ENCODE measurements around the gene GNAO1. TPM values are rescaled to one million over a fixed set of nuclear protein-coding genes. Genes with fewer than 3 reads are reported as not detected.

GNAO1 gene
- total and polyA plus RNA-seq, 2 donors (not counting 1 experiment from before 2014, with no cell fraction given), result 0.13 to 5.1 TPM

DNA sequence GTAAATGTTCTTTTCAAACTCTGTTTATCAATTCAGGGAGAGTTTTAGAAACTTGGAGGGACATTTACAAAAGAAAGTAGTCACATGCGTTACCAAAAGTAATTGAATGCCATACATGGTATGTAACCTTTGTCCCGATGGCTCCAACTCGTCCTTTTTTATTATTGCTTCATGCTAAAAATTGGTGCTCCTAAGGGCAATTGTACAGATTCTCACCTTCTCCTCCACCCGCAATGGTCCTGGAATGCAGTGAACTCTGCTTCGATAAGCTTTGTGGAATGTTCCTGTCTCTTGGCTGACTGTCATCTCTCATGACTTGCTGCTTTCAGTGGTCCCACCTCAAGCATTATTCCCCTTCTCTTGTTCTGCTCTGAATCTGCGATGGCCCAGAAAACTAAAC lies 20.9 kb downstream of the GNAO1 start:
- H2AFZ ChIP-seq (ENCODE audit: insufficient read depth, low read depth, low read length, poor library complexity, severe bottlenecking), result no peak overlapping the region
- H3K27me3 Mint-ChIP-seq, result peaks cover 40% of the 10 kb centered on the region

DNA sequence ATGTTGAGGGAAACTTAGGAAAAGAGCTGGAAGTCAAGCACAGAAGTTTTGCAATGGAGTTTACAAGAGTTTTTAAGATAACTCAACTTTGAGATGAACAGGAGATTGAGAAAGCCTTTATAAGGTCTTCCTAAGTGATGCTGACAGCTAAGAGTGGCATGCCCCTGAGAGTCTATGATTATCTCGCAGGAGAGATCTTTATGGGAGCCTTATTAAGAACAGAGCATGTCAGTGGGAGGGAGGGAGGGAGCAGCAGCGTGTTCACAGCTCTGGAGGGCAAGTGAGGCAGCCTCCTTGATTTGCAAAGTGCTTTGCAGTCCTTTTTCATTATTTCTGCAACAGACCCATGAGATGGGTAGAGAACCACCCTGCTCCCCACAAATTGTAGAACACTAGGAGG lies 30.7 kb downstream of the GNAO1 start:
- H3K4me2 ChIP-seq (replicated peaks; ENCODE audit: low read depth, low read length, poor library complexity, severe bottlenecking), result no peak overlapping the region
- H3K27me3 ChIP-seq (replicated peaks in 1 of 4; ENCODE audit: control extremely low read depth in 1 of 4, control insufficient read depth in 3 of 4, insufficient read depth in 4 of 4, low read length in 3 of 4), result peaks cover 0 to 3% (median 0%) of the 10 kb centered on the region in 4 experiments
- H3K9ac ChIP-seq (ENCODE audit: low read length), result no peak overlapping the region
- Mint-ChIP-seq H3K27me3 (peaks cover 21% of the 10 kb centered on the region), H3K4me3 (no peak overlapping the region), H3K9me3 (ENCODE audit: insufficient read depth) (no peaks in the 10 kb centered on the region), H3K4me1 (peaks cover 12% of the 10 kb centered on the region), H3K27ac (no peak overlapping the region)
- H3K36me3 ChIP-seq (replicated peaks in 1 of 2; ENCODE audit: control extremely low read depth in 1 of 2, control insufficient read depth in 1 of 2, extremely low read depth in 1 of 2, insufficient read depth in 2 of 2, low read length in 1 of 2), result no peaks in the 10 kb centered on the region
- no peak overlapping the region for H3K27ac ChIP-seq (ENCODE audit: low read length in 2 of 2)
- no peak overlapping the region for H2AFZ ChIP-seq (ENCODE audit: insufficient read depth, low read depth, low read length, poor library complexity, severe bottlenecking)
- TF ChIP-seq, protein P1, sequence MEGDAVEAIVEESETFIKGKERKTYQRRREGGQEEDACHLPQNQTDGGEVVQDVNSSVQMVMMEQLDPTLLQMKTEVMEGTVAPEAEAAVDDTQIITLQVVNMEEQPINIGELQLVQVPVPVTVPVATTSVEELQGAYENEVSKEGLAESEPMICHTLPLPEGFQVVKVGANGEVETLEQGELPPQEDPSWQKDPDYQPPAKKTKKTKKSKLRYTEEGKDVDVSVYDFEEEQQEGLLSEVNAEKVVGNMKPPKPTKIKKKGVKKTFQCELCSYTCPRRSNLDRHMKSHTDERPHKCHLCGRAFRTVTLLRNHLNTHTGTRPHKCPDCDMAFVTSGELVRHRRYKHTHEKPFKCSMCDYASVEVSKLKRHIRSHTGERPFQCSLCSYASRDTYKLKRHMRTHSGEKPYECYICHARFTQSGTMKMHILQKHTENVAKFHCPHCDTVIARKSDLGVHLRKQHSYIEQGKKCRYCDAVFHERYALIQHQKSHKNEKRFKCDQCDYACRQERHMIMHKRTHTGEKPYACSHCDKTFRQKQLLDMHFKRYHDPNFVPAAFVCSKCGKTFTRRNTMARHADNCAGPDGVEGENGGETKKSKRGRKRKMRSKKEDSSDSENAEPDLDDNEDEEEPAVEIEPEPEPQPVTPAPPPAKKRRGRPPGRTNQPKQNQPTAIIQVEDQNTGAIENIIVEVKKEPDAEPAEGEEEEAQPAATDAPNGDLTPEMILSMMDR (IDR thresholded peaks at IDR 0.05), result no peak
- TF ChIP-seq EZH2 (IDR thresholded peaks at IDR 0.05; ENCODE audit: borderline replicate concordance, insufficient read depth, low read depth, low read length, poor library complexity, severe bottlenecking), result no peak
- H3K4me1 ChIP-seq (ENCODE audit: control insufficient read depth in 2 of 2, insufficient read depth in 2 of 2, low read length in 2 of 2), result peaks cover 0 to 7% of the 10 kb centered on the region in 2 donors
- no peak overlapping the region for H3K4me3 ChIP-seq (ENCODE audit: control extremely low read depth in 1 of 5, extremely low read depth in 1 of 5, insufficient read depth in 1 of 5, low read depth in 2 of 5, low read length in 4 of 5)
- ATAC-seq (ENCODE audit: low read depth) (no peak), DNase-seq (no peak)
- H3K9me3 ChIP-seq (ENCODE audit: control extremely low read depth in 1 of 3, control insufficient read depth in 2 of 3, insufficient read depth in 1 of 3, low read length in 2 of 3), result no peaks in the 10 kb centered on the region
- intact Hi-C loops (cut with micrococcal nuclease), result no loop called here
- ChIA-PET POLR2A (no interaction called here), CTCF (interaction anchor here (0.7 kb wide), 1 partner anchor 1786 kb away, joined by 4 read pairs; no protein-coding TSS in a partner anchor)
- 67% methylated on average over 1 of the region's 2 CpGs for WGBS (ENCODE audit: insufficient coverage)
- no peaks in the 10 kb centered on the region for H3K79me2 ChIP-seq (ENCODE audit: control insufficient read depth, insufficient read depth, low read length)
- no peaks in the 10 kb centered on the region for H4K20me1 ChIP-seq (ENCODE audit: control insufficient read depth, insufficient read depth, low read length, poor library complexity, severe bottlenecking)

More for the DNA sequence above, 20.9 kb downstream of the GNAO1 start:
- CTCF ChIA-PET, result no interaction called here
- Mint-ChIP-seq H3K4me3 (no peak overlapping the region), H3K27ac (no peak overlapping the region), H3K4me1 (peaks cover 2% of the 10 kb centered on the region), H3K9me3 (ENCODE audit: insufficient read depth) (no peaks in the 10 kb centered on the region)
- Histone ChIP-seq H3K4me3 (ENCODE audit: control extremely low read depth in 1 of 5, extremely low read depth in 1 of 5, insufficient read depth in 1 of 5, low read depth in 2 of 5, low read length in 4 of 5) (no peak overlapping the region), H3K27ac (ENCODE audit: low read length in 2 of 2) (no peak overlapping the region), H4K20me1 (ENCODE audit: control insufficient read depth, insufficient read depth, low read length, poor library complexity, severe bottlenecking) (no peaks in the 10 kb centered on the region), H3K9me3 (ENCODE audit: control extremely low read depth in 1 of 3, control insufficient read depth in 2 of 3, insufficient read depth in 1 of 3, low read length in 2 of 3) (no peaks in the 10 kb centered on the region), H3K36me3 (replicated peaks in 1 of 2; ENCODE audit: control extremely low read depth in 1 of 2, control insufficient read depth in 1 of 2, extremely low read depth in 1 of 2, insufficient read depth in 2 of 2, low read length in 1 of 2) (no peaks in the 10 kb centered on the region), H3K4me1 (ENCODE audit: control insufficient read depth in 2 of 2, insufficient read depth in 2 of 2, low read length in 2 of 2) (no peaks in the 10 kb centered on the region), H3K9ac (ENCODE audit: low read length) (no peak overlapping the region), H3K4me2 (replicated peaks; ENCODE audit: low read depth, low read length, poor library complexity, severe bottlenecking) (no peak overlapping the region), H3K27me3 (replicated peaks in 1 of 4; ENCODE audit: control extremely low read depth in 1 of 4, control insufficient read depth in 3 of 4, insufficient read depth in 4 of 4, low read length in 3 of 4) (peaks cover 0 to 17% (median 8%) of the 10 kb centered on the region in 4 experiments), H3K79me2 (ENCODE audit: control insufficient read depth, insufficient read depth, low read length) (no peaks in the 10 kb centered on the region)
- TF ChIP-seq, protein P1 (IDR thresholded peaks at IDR 0.05), result no peak
- no peak for TF ChIP-seq EZH2 (IDR thresholded peaks at IDR 0.05; ENCODE audit: borderline replicate concordance, insufficient read depth, low read depth, low read length, poor library complexity, severe bottlenecking)
- intact Hi-C loops (cut with micrococcal nuclease), result no loop called here
- no peak for DNase-seq
- POLR2A ChIA-PET, result no interaction called here
- 98% methylated on average over 5 of the region's 6 CpGs for WGBS (ENCODE audit: insufficient coverage)
- no peak for ATAC-seq (ENCODE audit: low read depth)

Measured in B cell (primary cell).